AG04450 (cell line): ENCODE data around the gene EMILIN1. TPM values are rescaled to one million over a fixed set of nuclear protein-coding genes. Genes with fewer than 3 reads are reported as not detected.
"Not testable (repeated sequence)": the region's sequence is repeated elsewhere in the genome, so short reads cannot be mapped to it uniquely, and the experiment has no call there.

ENCODE experiments used
- CTCF ChIA-PET: fragments of 300-600, 350-600 bp; formaldehyde crosslinking; extraction: SDS; loops from one replicate; lab custom pipeline; 2022; ENCODE audit warnings: antibody characterized with exemption, inconsistent platforms; lab: Charles Lee
- POLR2A ChIA-PET: fragments of 350-600 bp; formaldehyde crosslinking; extraction: SDS; loops from one replicate; lab custom pipeline; 2021; ENCODE audit warnings: antibody characterized with exemption, inconsistent platforms; lab: Yijun Ruan, JAX
- DNase-seq: peaks from one replicate; pipeline ENCODE4 v3.0.0-alpha.2; 2011; ENCODE audit warnings: low read depth, low spot score
- H3K27ac ChIP-seq: one replicate; pipeline ENCODE4 v1.5.1; 2012; ENCODE audit warnings: low read depth, low read length, control low read depth
- H3K27me3 ChIP-seq: one replicate; pipeline ENCODE4 v1.6.0; 2012; ENCODE audit warnings: low read length; ENCODE audit not compliant: control insufficient read depth, insufficient read depth
- H3K4me3 ChIP-seq: 2 replicates; pipeline ENCODE4 v1.5.1; 2011; ENCODE audit warnings: mild to moderate bottlenecking, low read depth, low read length, control low read depth
- H3K9me3 ChIP-seq: 2 replicates; pipeline ENCODE4 v1.5.1; 2012; ENCODE audit warnings: low read length; ENCODE audit not compliant: control insufficient read depth, insufficient read depth
- polyA plus RNA-seq: library from polyadenylated mRNA; depleted of rRNA; stranded (reverse); fragments of >200 nt; gene quantifications from 2 replicates; pipeline ENCODE4 v1.2.3, GENCODE V29; 2011
- TF ChIP-seq, protein P1 (sequence below): IDR thresholded peaks from 2 replicates; pipeline ENCODE4 v1.5.1; 2011; ENCODE audit warnings: low read depth, low read length, control low read depth, inconsistent platforms

EMILIN1 gene
- polyA plus RNA-seq, 1 experiment, result 68.3 TPM

DNA sequence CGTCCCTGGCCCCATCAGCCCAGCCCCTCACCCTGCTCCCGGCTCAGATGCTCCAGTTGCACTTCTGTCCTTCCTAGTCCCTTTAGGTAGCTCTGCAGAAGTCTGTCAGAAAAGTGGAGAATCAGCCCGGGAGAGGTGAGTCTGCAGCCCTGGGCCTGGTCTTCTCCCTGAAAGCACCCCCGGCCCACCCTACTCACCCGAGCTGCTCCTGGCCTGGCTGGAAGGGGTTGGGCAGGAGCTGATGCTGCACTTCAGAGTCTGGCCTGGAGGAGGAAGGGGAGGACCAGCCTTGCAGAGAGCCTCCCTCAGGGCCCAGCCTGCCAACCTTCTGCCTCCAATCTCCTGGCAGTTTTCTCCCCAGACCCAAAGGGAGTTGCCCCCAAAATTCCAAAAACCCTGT, 23.9 kb downstream of the EMILIN1 start:
- POLR2A ChIA-PET, result interaction anchor here (1.2 kb wide), 1 partner anchor 110 kb away, joined by 4 read pairs; the partner anchor contains the start of genes ATRAID and SLC5A6
- H3K27ac ChIP-seq, result no peak overlapping the region
- TF ChIP-seq, protein P1, sequence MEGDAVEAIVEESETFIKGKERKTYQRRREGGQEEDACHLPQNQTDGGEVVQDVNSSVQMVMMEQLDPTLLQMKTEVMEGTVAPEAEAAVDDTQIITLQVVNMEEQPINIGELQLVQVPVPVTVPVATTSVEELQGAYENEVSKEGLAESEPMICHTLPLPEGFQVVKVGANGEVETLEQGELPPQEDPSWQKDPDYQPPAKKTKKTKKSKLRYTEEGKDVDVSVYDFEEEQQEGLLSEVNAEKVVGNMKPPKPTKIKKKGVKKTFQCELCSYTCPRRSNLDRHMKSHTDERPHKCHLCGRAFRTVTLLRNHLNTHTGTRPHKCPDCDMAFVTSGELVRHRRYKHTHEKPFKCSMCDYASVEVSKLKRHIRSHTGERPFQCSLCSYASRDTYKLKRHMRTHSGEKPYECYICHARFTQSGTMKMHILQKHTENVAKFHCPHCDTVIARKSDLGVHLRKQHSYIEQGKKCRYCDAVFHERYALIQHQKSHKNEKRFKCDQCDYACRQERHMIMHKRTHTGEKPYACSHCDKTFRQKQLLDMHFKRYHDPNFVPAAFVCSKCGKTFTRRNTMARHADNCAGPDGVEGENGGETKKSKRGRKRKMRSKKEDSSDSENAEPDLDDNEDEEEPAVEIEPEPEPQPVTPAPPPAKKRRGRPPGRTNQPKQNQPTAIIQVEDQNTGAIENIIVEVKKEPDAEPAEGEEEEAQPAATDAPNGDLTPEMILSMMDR, result no peak
- CTCF ChIA-PET, result interaction anchor here (0.6 to 9.6 kb wide), 5 partner anchors 67 to 202 kb away, joined by 3 to 136 read pairs (median 3); no protein-coding TSS in a partner anchor
- no peak overlapping the region for H3K4me3 ChIP-seq
- no peaks in the 10 kb centered on the region; the same call in 1 of the 2 replicates for H3K9me3 ChIP-seq
- no peak for DNase-seq
- peaks cover 22% of the 10 kb centered on the region for H3K27me3 ChIP-seq

DNA sequence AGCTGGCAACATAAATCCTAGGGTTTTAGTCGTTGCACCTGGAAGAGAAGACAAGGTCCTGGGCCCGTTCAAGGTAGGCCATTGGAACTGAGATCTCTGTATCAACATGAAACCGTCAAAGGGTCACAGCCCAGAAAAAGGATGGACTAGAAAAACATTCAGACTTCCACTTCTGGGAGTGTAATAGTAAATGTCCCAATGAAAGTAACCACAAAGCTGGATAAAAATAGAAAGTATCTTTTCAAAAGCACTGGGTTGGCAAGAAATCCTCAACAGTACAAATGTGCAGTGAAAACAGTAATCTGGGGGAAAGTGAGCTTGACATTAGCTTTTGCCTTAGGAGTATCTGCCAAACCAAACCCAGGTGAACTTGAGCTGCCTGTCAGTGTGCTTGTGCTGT, 27.6 kb downstream of the EMILIN1 start:
- Histone ChIP-seq H3K4me3 (no peak overlapping the region), H3K27ac (no peak overlapping the region), H3K9me3 (no peaks in the 10 kb centered on the region), H3K27me3 (peaks cover 28% of the 10 kb centered on the region)
- TF ChIP-seq, protein P1, result no peak
- ChIA-PET POLR2A (interaction anchor here (0.6 kb wide), 1 partner anchor 59 kb away, joined by 3 read pairs; no protein-coding TSS in a partner anchor), CTCF (interaction anchor here (0.7 to 1.1 kb wide), 3 partner anchors 173 to 198 kb away, joined by 3 to 4 read pairs (median 3); no protein-coding TSS in a partner anchor)
- no peak for DNase-seq

DNA sequence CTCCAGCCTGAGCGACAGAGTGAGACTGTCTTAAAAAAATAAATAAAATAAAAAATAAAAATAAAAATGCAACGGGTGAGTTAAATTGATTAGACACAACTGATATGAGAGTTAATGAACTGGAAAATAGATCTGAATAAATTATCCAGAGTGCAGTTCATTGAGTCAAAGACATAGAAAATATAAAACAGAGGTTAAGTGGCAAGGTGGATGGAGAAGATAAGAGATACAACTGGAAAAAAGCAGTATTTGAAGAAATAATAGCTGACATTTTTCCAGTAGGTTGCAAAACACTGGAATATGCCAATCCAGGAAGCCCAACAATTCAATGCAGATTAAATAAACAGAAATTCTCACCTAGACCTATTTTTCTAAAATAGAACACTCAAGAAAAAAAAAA, 29.8 kb downstream of the EMILIN1 start:
- H3K27me3 ChIP-seq, result peaks cover 26% of the 10 kb centered on the region
- H3K4me3 ChIP-seq, result no peak overlapping the region
- H3K9me3 ChIP-seq, result no peaks in the 10 kb centered on the region
- DNase-seq, result no peak
- TF ChIP-seq, protein P1, result no peak
- no peak overlapping the region for H3K27ac ChIP-seq
- POLR2A ChIA-PET, result interaction anchor here (0.7 kb wide), 1 partner anchor 21 kb away, joined by 3 read pairs; the partner anchor contains the start of gene KHK
- CTCF ChIA-PET, result interaction anchor here (0.6 to 2.1 kb wide), 3 partner anchors 62 to 92 kb away, joined by 3 to 5 read pairs (median 4); no protein-coding TSS in a partner anchor

DNA sequence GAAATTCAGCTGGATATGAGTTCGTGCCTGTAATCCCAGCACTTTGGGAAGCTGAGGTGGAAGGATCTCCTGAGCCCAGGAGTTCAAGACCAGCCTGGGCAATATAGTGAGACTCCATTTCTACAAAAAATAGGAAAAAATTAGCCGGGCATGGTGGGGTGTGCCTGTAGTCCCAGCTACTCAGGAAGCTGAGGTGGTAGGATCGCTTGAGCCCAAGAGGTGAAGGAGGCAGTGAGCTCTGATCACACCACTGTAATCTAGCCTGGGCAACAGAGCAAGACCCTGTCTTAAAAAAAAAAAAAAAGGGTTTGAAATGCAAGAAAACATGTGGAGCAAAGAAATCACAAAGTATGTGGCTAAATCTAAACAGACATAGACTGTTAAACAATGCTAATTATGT, 30.7 kb downstream of the EMILIN1 start:
- H3K27ac ChIP-seq, result no peak overlapping the region
- ChIA-PET POLR2A (interaction anchor here (0.7 kb wide), 1 partner anchor 55 kb away, joined by 5 read pairs; no protein-coding TSS in a partner anchor), CTCF (interaction anchor here (1.6 to 2.1 kb wide), 2 partner anchors 61 to 83 kb away, joined by 4 to 5 read pairs; no protein-coding TSS in a partner anchor)
- no peak overlapping the region for H3K4me3 ChIP-seq
- peaks cover 24% of the 10 kb centered on the region for H3K27me3 ChIP-seq
- TF ChIP-seq, protein P1, result no peak
- no peaks in the 10 kb centered on the region for H3K9me3 ChIP-seq
- no peak for DNase-seq

DNA sequence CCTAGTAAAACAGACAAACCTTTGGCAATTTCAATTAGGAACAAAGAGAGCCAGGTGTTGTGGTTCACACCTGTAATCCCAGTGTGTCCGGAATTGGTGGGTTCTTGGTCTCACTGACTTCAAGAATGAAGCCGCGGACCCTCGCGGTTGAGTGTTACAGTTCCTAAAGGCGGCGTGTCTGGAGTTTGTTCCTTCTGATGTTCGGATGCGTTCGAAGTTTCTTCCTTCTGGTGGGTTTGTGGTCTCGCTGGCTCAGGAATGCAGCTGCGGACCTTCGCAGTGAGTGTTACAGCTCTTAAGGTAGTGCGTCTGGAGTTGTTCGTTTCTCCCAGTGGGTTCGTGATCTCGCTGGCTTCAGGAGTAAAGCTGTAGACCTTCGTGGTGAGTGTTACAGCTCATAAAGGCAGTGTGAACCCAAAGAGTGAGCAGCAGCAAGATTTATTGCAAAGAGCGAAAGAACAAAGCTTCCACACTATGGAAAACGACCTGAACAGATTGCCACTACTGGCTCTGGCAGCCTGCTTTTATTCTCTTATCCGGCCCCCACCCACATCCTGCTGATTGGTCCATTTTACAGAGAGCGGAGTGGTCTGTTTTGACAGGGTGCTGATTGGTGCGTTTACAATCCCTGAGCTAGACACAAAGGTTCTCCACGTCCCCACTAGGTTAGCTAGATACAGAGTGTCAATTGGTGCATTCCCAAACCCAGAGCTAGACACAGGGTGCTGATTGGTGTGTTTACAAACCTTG, 32.4 kb downstream of the EMILIN1 start:
- H3K9me3 ChIP-seq, H3K4me3 ChIP-seq, DNase-seq, H3K27ac ChIP-seq, POLR2A ChIA-PET, CTCF ChIA-PET: not testable (repeated sequence)
- peaks cover 26% of the 10 kb centered on the region for H3K27me3 ChIP-seq

DNA sequence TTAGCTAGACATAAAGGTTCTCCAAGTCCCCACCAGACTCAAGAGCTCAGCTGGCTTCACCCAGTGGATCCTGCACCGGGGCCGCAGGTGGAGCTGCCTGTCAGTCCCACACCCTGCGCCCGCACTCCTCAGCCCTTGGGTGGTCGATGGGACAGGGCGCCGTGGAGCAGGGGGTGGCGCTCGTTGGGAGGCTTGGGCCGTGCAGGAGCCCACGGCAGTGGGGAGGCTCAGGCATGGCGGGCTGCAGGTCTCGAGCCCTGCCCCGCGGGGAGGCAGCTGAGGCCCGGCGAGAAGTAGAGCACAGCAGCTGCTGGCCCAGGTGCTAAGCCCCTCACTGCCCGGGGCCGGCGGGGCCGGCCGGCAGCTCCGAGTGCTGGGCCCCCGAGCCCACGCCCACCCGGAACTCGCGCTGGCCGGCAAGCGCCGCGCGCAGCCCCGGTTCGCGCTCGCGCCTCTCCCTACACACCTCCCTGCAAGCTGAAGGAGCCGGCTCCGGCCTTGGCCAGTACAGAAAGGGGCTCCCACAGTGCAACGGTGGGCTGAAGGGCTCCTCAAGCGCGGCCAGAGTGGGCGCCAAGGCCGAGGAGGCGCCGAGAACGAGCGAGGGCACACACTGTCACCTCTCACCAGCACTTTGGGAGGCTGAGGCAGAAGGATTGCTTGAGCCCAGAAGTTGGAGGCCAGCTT, 33.1 kb downstream of the EMILIN1 start:
- H3K27ac ChIP-seq, POLR2A ChIA-PET, H3K9me3 ChIP-seq, H3K4me3 ChIP-seq, DNase-seq, CTCF ChIA-PET: not testable (repeated sequence)
- H3K27me3 ChIP-seq, result peaks cover 23% of the 10 kb centered on the region
